A549 (cell line): ENCODE results near the gene RNF130. TPM values are rescaled to one million over a fixed set of nuclear protein-coding genes. Genes with fewer than 3 reads are reported as not detected.
A peak's percentile ranks its signal among the peaks of the same experiment; 100 is the strongest.

Experiments
- ATAC-seq, 2 experiments: fragments of 200-7000 bp in 1 of 2; fragments of >200 bp in 1 of 2; cut with Nextera tagmentation in 1 of 2; cut with Tn5 transposase in 1 of 2; 3 replicates each; pipeline versions ENCODE4 v1.8.0 to v1.9.1; 2018 to 2020; ENCODE audit warnings: mild to moderate bottlenecking in 1 of 2, moderate library complexity in 1 of 2
- CTCF ChIA-PET: fragments of 300-600 bp; sonication (Branson Sonifier 250); formaldehyde crosslinking; extraction: SDS; loops from one replicate; lab custom pipeline; 2021; ENCODE audit warnings: antibody characterized with exemption, inconsistent platforms; lab: Yijun Ruan, JAX
- POLR2A ChIA-PET: fragments of 350-600 bp; formaldehyde crosslinking; extraction: SDS; loops from one replicate; lab custom pipeline; 2021; ENCODE audit warnings: antibody characterized with exemption, inconsistent platforms; lab: Yijun Ruan, JAX
- DNase-seq, 2 experiments: peaks; one replicate each; pipeline versions ENCODE4 v3.0.0 to v3.0.0-alpha.2; 2011 to 2016; ENCODE audit warnings: low read depth in 1 of 2, low spot score in 1 of 2
- FAIRE-seq: peaks from 2 replicates; lab custom pipeline; 2011; peaks lifted over from hg19 to GRCh38; lab: Jason Lieb, UNC
- H3K27ac ChIP-seq, 2 experiments: fragments of >200 bp; sonication (Bioruptor Twin); formaldehyde crosslinking; 3 replicates each; pipeline ENCODE4 v1.5.1; 2016 to 2017
- H3K4me1 ChIP-seq: fragments of >200 bp; sonication (Bioruptor Twin); formaldehyde crosslinking; 3 replicates; pipeline ENCODE4 v1.6.1; 2016
- H3K4me2 ChIP-seq: fragments of >200 bp; sonication (Bioruptor Twin); formaldehyde crosslinking; 3 replicates; pipeline ENCODE4 v1.6.1; 2016
- H3K4me3 ChIP-seq: fragments of >200 bp; sonication (Bioruptor Twin); formaldehyde crosslinking; 3 replicates; pipeline ENCODE4 v1.5.1; 2016
- H3K9me3 ChIP-seq: fragments of >200 bp; sonication (Bioruptor Twin); formaldehyde crosslinking; 3 replicates; pipeline ENCODE4 v1.6.1; 2016
- CBX8 ChIP-seq: fragments of 200-600 bp; sonication (generic); IDR thresholded peaks from 2 replicates; pipeline ENCODE4 v1.6.1; 2016
- CHD2 ChIP-seq: fragments of 150-350 bp; IDR thresholded peaks from 2 replicates; pipeline ENCODE4 v1.6.1; 2014; ENCODE audit warnings: low read length; ENCODE audit not compliant: partially characterized antibody
- EP300 ChIP-seq, 2 experiments: fragments of >200 bp; sonication (Bioruptor Twin); formaldehyde crosslinking; IDR thresholded peaks; 2 replicates in 1 of 2; 3 replicates in 1 of 2; pipeline ENCODE4 v1.6.1; 2016 to 2017
- FOSL2 ChIP-seq, 2 experiments: fragments of 450-650 bp in 1 of 2; fragments of >200 bp in 1 of 2; sonication (Bioruptor Twin) in 1 of 2; formaldehyde crosslinking; IDR thresholded peaks; 2 replicates each; pipeline versions ENCODE4 v1.5.0 to v1.6.1; 2016 to 2020; ENCODE audit warnings: mild to moderate bottlenecking in 1 of 2, moderate library complexity in 1 of 2
- HEYL ChIP-seq: fragments of 250-450 bp; sonication (Bioruptor Pico); IDR thresholded peaks from 2 replicates; pipeline ENCODE4 v1.8.0; 2021; ENCODE audit warnings: mild to moderate bottlenecking, moderate library complexity
- HOXA7 ChIP-seq: fragments of 250-450 bp; sonication (Bioruptor Pico); IDR thresholded peaks from 2 replicates; pipeline ENCODE4 v1.5.0; 2020; ENCODE audit warnings: mild to moderate bottlenecking, moderate library complexity
- JUN ChIP-seq, 2 experiments: fragments of >200 bp; sonication (Bioruptor Twin); formaldehyde crosslinking; IDR thresholded peaks; 2 replicates in 1 of 2; 3 replicates in 1 of 2; pipeline ENCODE4 v1.6.1; 2016 to 2017
- KDM5A ChIP-seq: fragments of 200-600 bp; sonication (generic); IDR thresholded peaks from 2 replicates; pipeline ENCODE4 v1.6.1; 2016; ENCODE audit warnings: antibody characterized with exemption, mild to moderate bottlenecking
- MYC ChIP-seq: IDR thresholded peaks from 2 replicates; pipeline ENCODE4 v1.6.1; 2012; ENCODE audit warnings: mild to moderate bottlenecking, inconsistent platforms, low read length, improper control_type of control experiment, borderline replicate concordance
- NFE2L2 ChIP-seq: fragments of 150-350 bp; conservative IDR thresholded peaks from 2 replicates; pipeline ENCODE4 v1.6.1; 2014; ENCODE audit warnings: low read length
- POLR2A ChIP-seq: IDR thresholded peaks from 2 replicates; pipeline ENCODE4 v1.6.1; 2012; ENCODE audit warnings: mild to moderate bottlenecking, low read length
- RAD21 ChIP-seq, 2 experiments: fragments of >200 bp in 1 of 2; sonication (Bioruptor Twin) in 1 of 2; formaldehyde crosslinking in 1 of 2; IDR thresholded peaks in 1 of 2; conservative IDR thresholded peaks in 1 of 2; 2 replicates in 1 of 2; 3 replicates in 1 of 2; pipeline ENCODE4 v1.6.1; 2012 to 2018; ENCODE audit warnings: inconsistent platforms in 1 of 2
- RARB ChIP-seq: fragments of 250-450 bp; sonication (Bioruptor Pico); IDR thresholded peaks from 2 replicates; pipeline ENCODE4 v1.8.0; 2021; ENCODE audit warnings: mild to moderate bottlenecking, moderate library complexity
- RNF2 ChIP-seq: fragments of 200-600 bp; sonication (generic); IDR thresholded peaks from 2 replicates; pipeline ENCODE4 v1.6.1; 2016; ENCODE audit warnings: low read depth, mild to moderate bottlenecking, antibody characterized with exemption, moderate library complexity, borderline replicate concordance
- SMC3 ChIP-seq: fragments of >200 bp; sonication (Bioruptor Twin); formaldehyde crosslinking; IDR thresholded peaks from 3 replicates; pipeline ENCODE4 v1.6.1; 2018; ENCODE audit warnings: inconsistent platforms
- TFCP2L1 ChIP-seq: fragments of 250-450 bp; sonication (Bioruptor Pico); IDR thresholded peaks from 2 replicates; pipeline ENCODE4 v1.5.0; 2021; ENCODE audit warnings: mild to moderate bottlenecking
- WGBS: methylation state at CpG from one replicate; pipeline ENCODE4 v1.1.6; 2017; ENCODE audit errors: missing lambda C conversion rate; 5-methylcytosine and 5-hydroxymethylcytosine counted together
- polyA plus RNA-seq, 4 experiments: library from polyadenylated mRNA; depleted of rRNA in 3 of 4; stranded (reverse); fragments of >200 nt; fragmentation: RNase III in 1 of 4; extraction: RNeasy Plus Mini Kit Qiagen cat#74134 plus additional on column Dnase treatment in 1 of 4; gene quantifications; 2 replicates in 3 of 4; 3 replicates in 1 of 4; pipeline ENCODE4 v1.2.3, GENCODE V29; 2011 to 2017
- TF ChIP-seq, protein P1 (sequence below): fragments of >200 bp; sonication (Bioruptor Twin); formaldehyde crosslinking; IDR thresholded peaks from 2 replicates; pipeline ENCODE4 v1.6.1; 2016
- TF ChIP-seq, protein P2 (sequence below): IDR thresholded peaks from 2 replicates; pipeline ENCODE4 v1.6.1; 2012; ENCODE audit warnings: low read depth, borderline replicate concordance
- TF ChIP-seq, protein P3 (sequence below): fragments of >200 bp; sonication (Bioruptor Twin); formaldehyde crosslinking; IDR thresholded peaks from 3 replicates; pipeline ENCODE4 v1.5.1; 2016
- TF ChIP-seq, protein P4 (sequence below): IDR thresholded peaks from 2 replicates; pipeline ENCODE4 v1.6.1; 2012
- TF ChIP-seq, protein P5 (sequence below): fragments of >200 bp; sonication (Bioruptor Twin); formaldehyde crosslinking; IDR thresholded peaks from 3 replicates; pipeline ENCODE4 v1.6.1; 2016
- TF ChIP-seq, protein P6 (sequence below): IDR thresholded peaks from 2 replicates; pipeline ENCODE4 v1.6.1; 2012

RNF130 gene
- polyA plus RNA-seq, 2 of the 4 experiments (the other 2 are of a cell fraction): 33.3 to 50.1 TPM

GRCh38 chr5:180093241-180093640 is 21.7 kb upstream of the RNF130 start (continued):
- TF ChIP-seq RNF2: no peak

- POLR2A ChIA-PET: interaction anchor here (0.7 to 1.0 kb wide), 3 partner anchors 10 to 229 kb away, joined by 3 read pairs; no protein-coding TSS in a partner anchor
- CTCF ChIA-PET: interaction anchor here (0.5 to 5.1 kb wide), 28 partner anchors 8 to 733 kb away, joined by 3 to 73 read pairs (median 4); no protein-coding TSS in a partner anchor
- H3K4me3 ChIP-seq: peak overlapping the region; percentile 49
- no peaks in the 10 kb centered on the region for H3K9me3 ChIP-seq
- H3K27ac ChIP-seq: peak overlapping the region; percentile 72 to 87; a peak in 5 of 6 replicates
- peak in 1 of 2 experiments; percentile 75 for DNase-seq
- 12% methylated on average over 13 of the region's 17 CpGs for WGBS
- no peak for FAIRE-seq
- H3K4me1 ChIP-seq: peaks cover 4% of the 10 kb centered on the region; the same call in 2 of the 3 replicates
- peak; percentile 74 to 76 for ATAC-seq
- TF ChIP-seq, protein P1, sequence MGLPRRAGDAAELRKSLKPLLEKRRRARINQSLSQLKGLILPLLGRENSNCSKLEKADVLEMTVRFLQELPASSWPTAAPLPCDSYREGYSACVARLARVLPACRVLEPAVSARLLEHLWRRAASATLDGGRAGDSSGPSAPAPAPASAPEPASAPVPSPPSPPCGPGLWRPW: no peak
- TF ChIP-seq SMC3: peak; percentile 23; the same call in 1 of the 3 replicates
- TF ChIP-seq, protein P2, sequence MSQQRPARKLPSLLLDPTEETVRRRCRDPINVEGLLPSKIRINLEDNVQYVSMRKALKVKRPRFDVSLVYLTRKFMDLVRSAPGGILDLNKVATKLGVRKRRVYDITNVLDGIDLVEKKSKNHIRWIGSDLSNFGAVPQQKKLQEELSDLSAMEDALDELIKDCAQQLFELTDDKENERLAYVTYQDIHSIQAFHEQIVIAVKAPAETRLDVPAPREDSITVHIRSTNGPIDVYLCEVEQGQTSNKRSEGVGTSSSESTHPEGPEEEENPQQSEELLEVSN: peak; percentile 21; the same call in 1 of the 2 replicates
- TF ChIP-seq TFCP2L1 (CRISPR knock-in tag): no peak
- TF ChIP-seq, protein P3, sequence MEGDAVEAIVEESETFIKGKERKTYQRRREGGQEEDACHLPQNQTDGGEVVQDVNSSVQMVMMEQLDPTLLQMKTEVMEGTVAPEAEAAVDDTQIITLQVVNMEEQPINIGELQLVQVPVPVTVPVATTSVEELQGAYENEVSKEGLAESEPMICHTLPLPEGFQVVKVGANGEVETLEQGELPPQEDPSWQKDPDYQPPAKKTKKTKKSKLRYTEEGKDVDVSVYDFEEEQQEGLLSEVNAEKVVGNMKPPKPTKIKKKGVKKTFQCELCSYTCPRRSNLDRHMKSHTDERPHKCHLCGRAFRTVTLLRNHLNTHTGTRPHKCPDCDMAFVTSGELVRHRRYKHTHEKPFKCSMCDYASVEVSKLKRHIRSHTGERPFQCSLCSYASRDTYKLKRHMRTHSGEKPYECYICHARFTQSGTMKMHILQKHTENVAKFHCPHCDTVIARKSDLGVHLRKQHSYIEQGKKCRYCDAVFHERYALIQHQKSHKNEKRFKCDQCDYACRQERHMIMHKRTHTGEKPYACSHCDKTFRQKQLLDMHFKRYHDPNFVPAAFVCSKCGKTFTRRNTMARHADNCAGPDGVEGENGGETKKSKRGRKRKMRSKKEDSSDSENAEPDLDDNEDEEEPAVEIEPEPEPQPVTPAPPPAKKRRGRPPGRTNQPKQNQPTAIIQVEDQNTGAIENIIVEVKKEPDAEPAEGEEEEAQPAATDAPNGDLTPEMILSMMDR: peak; percentile 41
- peak; percentile 33; a peak in 2 of 5 replicates for TF ChIP-seq RAD21 (conservative IDR thresholded peaks at IDR 0.05 in 1 of 2, IDR thresholded peaks at IDR 0.05 in 1 of 2)
- no peak for TF ChIP-seq EP300 (IDR thresholded peaks at IDR 0.05)
- peak overlapping the region; percentile 78 for H3K4me2 ChIP-seq
Measured at GRCh38 chr5:180090769-180091546, 19.4 kb upstream of the RNF130 start.

DNA sequence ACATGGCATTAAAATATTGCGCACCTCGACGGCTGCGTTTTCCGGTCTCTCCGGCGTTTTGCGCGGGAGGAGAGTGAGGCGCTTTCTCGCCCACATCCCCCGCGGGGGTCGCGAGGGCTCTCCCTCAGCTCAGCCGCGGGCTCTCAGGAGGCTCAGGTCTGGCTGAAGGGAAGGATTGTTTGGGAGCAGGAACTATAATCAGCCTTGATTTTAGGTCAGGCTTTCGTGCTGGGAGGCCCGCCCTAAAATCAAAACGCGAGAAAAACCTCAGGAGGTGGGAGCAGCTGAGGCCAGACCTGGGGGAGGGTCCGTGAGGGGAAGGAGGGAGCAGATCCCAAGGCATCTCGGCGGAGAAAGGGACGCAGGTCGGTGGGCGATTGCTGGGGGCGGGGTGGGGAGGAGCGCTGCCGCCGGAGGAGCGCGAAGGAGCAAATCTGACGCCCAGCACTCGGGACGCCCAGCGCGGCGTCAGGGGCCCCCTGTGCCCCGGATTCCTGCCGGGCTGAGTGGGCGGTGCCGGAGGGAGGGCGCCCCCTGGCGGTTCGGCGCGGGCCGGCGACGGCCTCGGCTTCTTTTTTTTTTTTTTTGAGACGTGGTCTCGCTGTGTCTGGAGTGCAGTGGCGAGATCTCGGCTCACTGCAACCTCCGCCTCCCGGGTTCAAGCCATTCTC is 18.7 kb upstream of the RNF130 start:
- WGBS: 9% methylated on average over 45 of the region's 58 CpGs
- Histone ChIP-seq H3K4me2 (peak overlapping the region; percentile 78), H3K4me3 (peak overlapping the region; percentile 49), H3K4me1 (peaks cover 4% of the 10 kb centered on the region; the same call in 2 of the 3 replicates), H3K27ac (peak overlapping the region; percentile 72 to 87), H3K9me3 (no peaks in the 10 kb centered on the region)
- no peak for FAIRE-seq
- ChIA-PET CTCF (interaction anchor here (0.5 to 5.1 kb wide), 22 partner anchors 9 to 734 kb away, joined by 3 to 73 read pairs (median 4); no protein-coding TSS in a partner anchor), POLR2A (interaction anchor here (0.7 to 1.0 kb wide), 5 partner anchors 9 to 229 kb away, joined by 3 read pairs; no protein-coding TSS in a partner anchor)
- peak; percentile 58 to 79 for DNase-seq
- peak; percentile 93 to 94 for ATAC-seq
- TF ChIP-seq, protein P2: peak; percentile 72; the same call in 1 of the 2 replicates
- TF ChIP-seq CBX8: no peak
- TF ChIP-seq KDM5A: no peak
- peak; percentile 69; the same call in 2 of the 3 replicates for TF ChIP-seq SMC3
- TF ChIP-seq JUN (IDR thresholded peaks at IDR 0.05): peak in 1 of 2 experiments; percentile 39; a peak in 1 of 5 replicates
- TF ChIP-seq, protein P4, sequence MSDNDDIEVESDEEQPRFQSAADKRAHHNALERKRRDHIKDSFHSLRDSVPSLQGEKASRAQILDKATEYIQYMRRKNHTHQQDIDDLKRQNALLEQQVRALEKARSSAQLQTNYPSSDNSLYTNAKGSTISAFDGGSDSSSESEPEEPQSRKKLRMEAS: peak; percentile 28; the same call in 1 of the 2 replicates
- TF ChIP-seq MYC: 0 out of 2 replicates have a peak, but pooled peaks have one; percentile 27
- no peak for TF ChIP-seq RARB (CRISPR knock-in tag)
- TF ChIP-seq POLR2A: no peak; the same call in 1 of the 2 replicates
- TF ChIP-seq RAD21 (conservative IDR thresholded peaks at IDR 0.05 in 1 of 2, IDR thresholded peaks at IDR 0.05 in 1 of 2): peak; percentile 45 to 62; a peak in 4 of 5 replicates
- TF ChIP-seq CHD2: peak; percentile 30
- TF ChIP-seq FOSL2 (IDR thresholded peaks at IDR 0.05): no peak
- no peak for TF ChIP-seq FOSL2 (CRISPR knock-in tag; IDR thresholded peaks at IDR 0.05)
- TF ChIP-seq, protein P5, sequence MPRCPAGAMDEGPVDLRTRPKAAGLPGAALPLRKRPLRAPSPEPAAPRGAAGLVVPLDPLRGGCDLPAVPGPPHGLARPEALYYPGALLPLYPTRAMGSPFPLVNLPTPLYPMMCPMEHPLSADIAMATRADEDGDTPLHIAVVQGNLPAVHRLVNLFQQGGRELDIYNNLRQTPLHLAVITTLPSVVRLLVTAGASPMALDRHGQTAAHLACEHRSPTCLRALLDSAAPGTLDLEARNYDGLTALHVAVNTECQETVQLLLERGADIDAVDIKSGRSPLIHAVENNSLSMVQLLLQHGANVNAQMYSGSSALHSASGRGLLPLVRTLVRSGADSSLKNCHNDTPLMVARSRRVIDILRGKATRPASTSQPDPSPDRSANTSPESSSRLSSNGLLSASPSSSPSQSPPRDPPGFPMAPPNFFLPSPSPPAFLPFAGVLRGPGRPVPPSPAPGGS: no peak
- TF ChIP-seq NFE2L2: no peak
- TF ChIP-seq HEYL (CRISPR knock-in tag): no peak
- TF ChIP-seq HOXA7 (CRISPR knock-in tag): no peak
- TF ChIP-seq, protein P6, sequence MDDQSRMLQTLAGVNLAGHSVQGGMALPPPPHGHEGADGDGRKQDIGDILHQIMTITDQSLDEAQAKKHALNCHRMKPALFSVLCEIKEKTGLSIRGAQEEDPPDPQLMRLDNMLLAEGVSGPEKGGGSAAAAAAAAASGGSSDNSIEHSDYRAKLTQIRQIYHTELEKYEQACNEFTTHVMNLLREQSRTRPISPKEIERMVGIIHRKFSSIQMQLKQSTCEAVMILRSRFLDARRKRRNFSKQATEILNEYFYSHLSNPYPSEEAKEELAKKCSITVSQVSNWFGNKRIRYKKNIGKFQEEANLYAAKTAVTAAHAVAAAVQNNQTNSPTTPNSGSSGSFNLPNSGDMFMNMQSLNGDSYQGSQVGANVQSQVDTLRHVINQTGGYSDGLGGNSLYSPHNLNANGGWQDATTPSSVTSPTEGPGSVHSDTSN: 0 out of 2 replicates have a peak, but pooled peaks have one; percentile 21
